ENCODE measurements around the gene HYAL2.
"Not testable (repeated sequence)": the region's sequence is repeated elsewhere in the genome, so short reads cannot be mapped to it uniquely, and the experiment has no call there.

Gene HYAL2

GRCh38 chr3:50287262-50287661 lies 35.3 kb downstream of the HYAL2 start:
- DNase-seq, result no peak

GRCh38 chr3:50286322-50287227 lies 36.0 kb downstream of the HYAL2 start:
- DNase-seq, result no peak

DNA sequence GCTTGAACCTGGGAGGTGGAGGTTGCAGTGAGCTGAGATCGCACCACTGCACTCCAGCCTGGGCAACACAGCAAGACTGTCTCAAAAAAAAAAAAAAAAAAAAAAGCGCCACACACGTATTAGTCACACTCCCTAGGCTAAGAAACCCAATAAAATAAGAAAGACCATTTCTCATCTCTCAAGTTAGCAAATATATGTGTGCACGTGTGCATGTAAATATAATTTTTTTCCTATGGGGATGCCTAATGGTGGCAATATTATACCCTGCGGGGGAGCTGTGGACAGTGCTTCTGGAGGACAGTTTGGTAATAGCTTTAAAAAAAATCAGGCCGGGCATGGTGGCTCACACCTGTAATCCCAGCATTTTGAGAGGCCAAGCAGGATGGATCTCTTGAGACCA lies 38.4 kb downstream of the HYAL2 start:
- DNase-seq, result not testable (repeated sequence)

GRCh38 chr3:50279255-50280016 lies 43.1 kb downstream of the HYAL2 start:
- DNase-seq, result no peak

DNA sequence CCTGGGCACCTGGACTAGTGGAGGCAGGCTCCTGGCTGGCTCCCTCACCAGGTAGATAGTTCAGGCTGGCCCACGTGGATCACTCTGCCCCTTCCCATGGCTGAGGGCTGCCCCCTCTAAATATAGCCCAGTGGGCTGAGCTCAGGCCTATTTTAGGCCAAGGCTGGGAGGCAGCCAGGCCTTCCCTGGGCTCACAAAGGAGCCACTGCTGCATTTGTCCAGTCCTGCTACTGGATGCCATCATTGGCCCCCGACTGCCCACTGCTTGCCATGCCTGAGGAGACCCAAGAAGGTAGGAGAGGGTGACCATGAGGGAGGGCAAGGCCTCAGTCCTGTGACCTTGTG lies 43.7 kb downstream of the HYAL2 start, which contains the start of gene LSMEM2:
LSMEM2 (plus strand) TSS at position 208 of the 345 bp plus-strand sequence; CDS start at position 235, 27 bp downstream.
- peak; percentile 74 for DNase-seq

- no peak for DNase-seq
Measured at GRCh38 chr3:50278123-50278879, 44.2 kb downstream of the HYAL2 start.

DNA sequence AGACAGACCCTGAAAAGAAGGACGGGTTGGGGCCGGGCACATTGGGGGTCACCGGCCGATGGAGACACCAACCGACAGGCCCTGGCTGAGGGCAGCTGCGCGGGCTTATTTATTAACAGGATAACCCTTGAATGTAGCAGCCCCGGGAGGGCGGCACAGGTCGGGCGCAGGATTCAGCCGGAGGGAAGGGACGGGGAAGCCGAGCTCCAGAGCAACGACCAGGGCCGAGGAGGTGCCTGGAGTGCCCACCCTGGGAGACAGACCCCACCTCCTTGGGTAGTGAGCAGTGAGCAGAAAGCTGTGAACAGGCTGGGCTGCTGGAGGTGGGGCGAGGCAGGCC lies 45.8 kb downstream of the HYAL2 start:
- DNase-seq, result no peak

DNA sequence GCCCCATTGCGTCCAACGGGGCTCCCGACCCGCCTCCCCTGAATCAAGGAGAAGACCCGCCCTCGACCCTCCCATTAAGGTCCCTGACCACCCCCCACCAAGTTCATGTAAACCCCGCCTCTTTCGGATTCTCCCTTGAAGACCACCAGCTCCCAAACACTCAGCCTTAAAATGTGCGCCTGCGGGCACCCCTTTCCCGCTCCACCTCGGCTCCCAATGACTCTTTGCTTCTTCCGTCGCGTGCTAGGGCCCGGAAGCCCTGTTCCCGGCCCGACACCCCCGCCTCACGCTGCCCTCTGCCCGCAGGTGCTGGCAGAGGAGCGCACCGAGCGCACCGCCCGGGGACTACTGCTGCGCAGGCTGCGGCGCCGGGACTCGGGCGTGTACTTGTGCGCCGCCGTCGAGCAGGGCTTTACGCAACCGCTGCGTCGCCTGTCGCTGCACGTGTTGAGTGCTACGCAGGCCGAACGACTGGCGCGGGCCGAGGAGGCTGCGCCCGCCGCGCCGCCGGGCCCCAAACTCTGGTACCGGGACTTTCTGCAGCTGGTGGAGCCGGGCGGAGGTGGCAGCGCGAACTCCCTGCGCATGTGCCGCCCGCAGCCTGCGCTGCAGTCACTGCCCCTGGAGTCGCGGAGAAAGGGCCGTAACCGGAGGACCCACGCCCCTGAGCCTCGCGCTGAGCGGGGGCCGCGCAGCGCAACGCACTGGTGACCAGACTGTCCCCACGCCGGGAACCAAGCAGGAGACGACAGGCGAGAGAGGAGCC lies 46.4 kb downstream of the HYAL2 start:
- DNase-seq, result no peak

- no peak for DNase-seq
Measured at GRCh38 chr3:50275141-50275995, 47.2 kb downstream of the HYAL2 start.

- DNase-seq, result peak; percentile 68
Measured at GRCh38 chr3:50274371-50275104, 48.0 kb downstream of the HYAL2 start.

GRCh38 chr3:50273689-50274065 lies 48.9 kb downstream of the HYAL2 start:
- DNase-seq, result no peak

GRCh38 chr3:50272911-50273688 lies 49.4 kb downstream of the HYAL2 start:
- peak; percentile 91 for DNase-seq

DNA sequence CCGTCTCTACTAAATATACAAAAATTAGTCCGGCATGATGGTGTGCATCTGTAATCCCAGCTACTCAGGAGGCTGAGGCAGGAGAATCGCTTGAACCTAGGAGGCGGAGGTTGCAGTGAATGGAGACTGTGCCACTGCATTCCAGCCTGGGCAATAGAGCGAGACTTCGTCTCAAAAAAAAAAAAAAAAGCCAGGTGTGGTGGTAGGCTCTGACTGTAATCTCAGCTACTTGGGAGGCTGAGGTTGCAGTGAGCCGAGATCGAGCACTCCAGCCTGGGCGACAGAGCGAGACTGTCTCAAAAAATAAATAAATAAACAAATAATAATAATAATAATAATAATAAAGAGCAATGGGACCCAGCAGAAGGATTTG lies 50.0 kb downstream of the HYAL2 start:
- DNase-seq, result not testable (repeated sequence)

DNA sequence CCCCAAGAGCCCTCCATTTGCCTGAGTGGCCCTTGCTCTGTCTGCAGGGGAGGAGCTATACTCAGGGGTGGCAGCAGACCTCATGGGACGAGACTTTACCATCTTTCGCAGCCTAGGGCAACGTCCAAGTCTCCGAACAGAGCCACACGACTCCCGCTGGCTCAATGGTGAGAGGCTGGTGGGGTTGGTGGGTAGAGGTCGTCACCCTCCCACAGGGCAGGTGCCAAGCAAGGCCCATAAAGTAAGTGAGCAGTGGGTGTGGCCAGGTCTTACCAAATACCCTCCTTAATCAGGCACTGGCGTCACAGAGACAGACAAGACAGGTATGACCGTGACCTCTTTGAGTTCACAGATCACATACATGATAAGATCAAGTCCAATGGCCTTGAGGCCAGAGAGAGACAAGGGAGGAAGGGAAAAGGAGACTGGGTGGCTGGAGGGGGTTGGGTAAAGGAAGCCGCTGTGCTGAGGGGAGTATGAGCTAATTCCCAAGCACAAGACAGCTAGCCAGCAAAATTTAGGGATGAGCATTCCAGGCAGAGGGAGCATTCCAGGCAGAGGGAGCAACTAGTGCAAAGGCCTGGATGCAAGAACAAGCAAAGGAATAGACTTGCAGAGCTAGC lies 51.1 kb downstream of the HYAL2 start:
- DNase-seq, result no peak

GRCh38 chr3:50270422-50271224 lies 51.9 kb downstream of the HYAL2 start:
- no peak for DNase-seq

DNA sequence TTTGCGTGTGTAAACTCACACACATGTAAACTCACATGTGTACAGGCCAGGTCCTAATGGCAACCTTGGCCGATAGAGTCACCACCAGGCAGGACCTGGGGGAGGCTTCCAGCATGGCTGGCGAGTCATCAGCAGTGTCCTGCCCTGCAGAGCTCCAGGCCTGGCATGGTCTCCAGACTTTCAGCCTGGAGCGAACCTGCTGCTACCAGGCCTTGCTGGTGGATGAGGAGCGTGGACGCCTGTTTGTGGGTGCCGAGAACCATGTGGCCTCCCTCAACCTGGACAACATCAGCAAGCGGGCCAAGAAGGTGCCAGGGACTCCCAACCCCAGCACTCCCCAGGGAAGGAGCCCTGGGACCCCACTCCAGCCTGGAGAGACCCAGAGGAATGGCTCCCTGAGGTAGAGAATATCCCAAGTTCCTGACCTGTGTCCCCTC lies 52.5 kb downstream of the HYAL2 start:
- no peak for DNase-seq

GRCh38 chr3:50269460-50269859 lies 53.1 kb downstream of the HYAL2 start:
- no peak for DNase-seq

DNA sequence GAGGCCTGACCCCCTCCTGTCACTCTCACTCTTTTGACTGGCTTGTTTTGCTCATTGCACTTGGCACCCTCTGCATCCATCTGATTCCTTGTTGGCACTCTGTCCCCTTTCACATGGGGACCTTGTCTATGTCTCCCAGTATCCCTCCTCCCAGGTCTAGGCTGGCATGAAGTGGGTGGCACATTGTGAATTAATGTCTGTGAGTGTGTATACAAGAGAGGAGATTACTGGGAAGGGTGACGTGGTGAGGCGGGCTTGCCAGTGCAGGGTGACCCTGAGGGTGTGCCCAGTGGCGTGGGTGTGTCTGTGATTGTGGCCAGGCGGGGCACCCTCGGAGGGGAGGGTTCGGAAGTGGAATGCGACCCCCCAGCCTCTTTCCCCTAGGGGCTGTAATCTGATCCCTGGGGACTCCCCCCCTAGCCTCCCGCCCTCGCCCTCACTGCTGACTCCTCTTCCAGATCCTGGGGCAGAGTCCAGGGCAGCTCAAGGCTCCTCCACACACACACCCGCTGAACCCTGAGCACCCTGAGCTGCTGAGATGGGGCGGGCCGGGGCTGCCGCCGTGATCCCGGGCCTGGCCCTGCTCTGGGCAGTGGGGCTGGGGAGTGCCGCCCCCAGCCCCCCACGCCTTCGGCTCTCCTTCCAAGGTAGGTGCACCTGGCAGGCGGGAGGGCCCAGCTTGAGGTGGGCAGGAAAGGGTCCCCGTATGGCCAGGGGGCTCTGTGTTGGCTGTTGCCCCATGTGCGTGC lies 53.7 kb downstream of the HYAL2 start, which contains the start of gene SEMA3B:
SEMA3B (plus strand) TSS at position 445 of the 749 bp plus-strand sequence; CDS start at position 539, 94 bp downstream.
- peak; percentile 79 for DNase-seq
